Activated CD8-positive, alpha-beta memory T cell treated with anti-CD3 and anti-CD28 coated beads, Interleukin-2, amount 50 U/mL, for 24 hours (primary cell): ENCODE measurements around the gene SCOC.
"Not testable (repeated sequence)": the region's sequence is repeated elsewhere in the genome, so short reads cannot be mapped to it uniquely, and the experiment has no call there.

Experiments used
- DNase-seq: peaks from one replicate; pipeline ENCODE4 v3.0.0-alpha.2; 2020; ENCODE audit errors: extremely low read depth

Gene SCOC

GRCh38 chr4:140361099-140361498 lies 12.3 kb upstream of the SCOC start:
- DNase-seq, result no peak

- DNase-seq, result no peak
These were observed 10.4 kb upstream of the SCOC start for GRCh38 chr4:140363051-140363450.

GRCh38 chr4:140363558-140363957 lies 9.9 kb upstream of the SCOC start:
- DNase-seq, result no peak

- no peak for DNase-seq
These were observed 5.7 kb upstream of the SCOC start for GRCh38 chr4:140367738-140368137.

GRCh38 chr4:140368686-140369085 lies 4.8 kb upstream of the SCOC start:
- no peak for DNase-seq

GRCh38 chr4:140372751-140373327 lies 607 bp upstream of the SCOC start:
- DNase-seq, result no peak

- no peak for DNase-seq
These were observed 658 bp downstream of the SCOC start for GRCh38 chr4:140374130-140374477.

GRCh38 chr4:140382732-140383131 lies 9.3 kb downstream of the SCOC start:
- no peak for DNase-seq

GRCh38 chr4:140388015-140388414 lies 14.6 kb downstream of the SCOC start:
- no peak for DNase-seq

- no peak for DNase-seq
These were observed 22.2 kb downstream of the SCOC start for GRCh38 chr4:140395668-140396067.

GRCh38 chr4:140400111-140400510 lies 26.7 kb downstream of the SCOC start:
- DNase-seq, result no peak

- no peak for DNase-seq
These were observed 32.8 kb downstream of the SCOC start for GRCh38 chr4:140406292-140406691.

GRCh38 chr4:140408974-140409373 lies 35.5 kb downstream of the SCOC start:
- DNase-seq, result no peak

- DNase-seq, result not testable (repeated sequence)
These were observed 39.9 kb downstream of the SCOC start for GRCh38 chr4:140413130-140413969.

GRCh38 chr4:140423106-140423505 lies 49.7 kb downstream of the SCOC start:
- no peak for DNase-seq

GRCh38 chr4:140426610-140427105 lies 53.2 kb downstream of the SCOC start:
- DNase-seq, result no peak

GRCh38 chr4:140427106-140427918 lies 53.9 kb downstream of the SCOC start, which contains the start of gene CLGN:
Gene CLGN, minus strand, starts transcription at chr4:140427648. Its CDS starts 14,570 bp downstream, at chr4:140413078.
- peak; percentile 18 for DNase-seq

- DNase-seq, result no peak
These were observed 54.5 kb downstream of the SCOC start for GRCh38 chr4:140427919-140428471.
